HCT116 (cell line): Measurements from ENCODE around the gene WDR38.

ENCODE experiments used
- CBX3 ChIP-seq: IDR thresholded peaks from 2 replicates; pipeline ENCODE4 v1.6.1; 2012; ENCODE audit warnings: low read depth
- EGR1 ChIP-seq: IDR thresholded peaks from 2 replicates; pipeline ENCODE4 v1.6.1; 2012; ENCODE audit warnings: low read depth
- ELF1 ChIP-seq: IDR thresholded peaks from 2 replicates; pipeline ENCODE4 v1.6.1; 2012; ENCODE audit warnings: low read depth, borderline replicate concordance
- EZH2 ChIP-seq: fragments of 200-600 bp; sonication (generic); IDR thresholded peaks from 2 replicates; pipeline ENCODE4 v1.6.1; 2017; ENCODE audit warnings: antibody characterized with exemption, mixed run types
- EZH2phosphoT487 ChIP-seq: fragments of 200-600 bp; IDR thresholded peaks from 2 replicates; pipeline ENCODE4 v1.6.1; 2018; ENCODE audit warnings: antibody characterized with exemption, borderline replicate concordance
- POLR2A ChIP-seq: IDR thresholded peaks from 2 replicates; pipeline ENCODE4 v1.7.0; 2011; ENCODE audit warnings: borderline replicate concordance; ENCODE audit not compliant: insufficient read depth, insufficient read length; ENCODE audit errors: extremely low read depth
- RAD21 ChIP-seq: IDR thresholded peaks from 2 replicates; pipeline ENCODE4 v1.6.1; 2012; ENCODE audit warnings: low read depth, mild to moderate bottlenecking
- REST ChIP-seq: IDR thresholded peaks from 2 replicates; pipeline ENCODE4 v1.6.1; 2012; ENCODE audit warnings: low read depth
- TF ChIP-seq, protein P1 (sequence below), 3 experiments: fragments of 200-600 bp in 1 of 3; sonication (generic) in 1 of 3; IDR thresholded peaks in 2 of 3; conservative IDR thresholded peaks in 1 of 3; 2 replicates each; pipeline ENCODE4 v1.5.1; 2012 to 2017; ENCODE audit warnings: low read depth in 2 of 3, low read length in 2 of 3, antibody characterized with exemption in 1 of 3, borderline replicate concordance in 1 of 3, control low read depth in 1 of 3, mild to moderate bottlenecking in 1 of 3, mixed read lengths in 1 of 3, mixed run types in 1 of 3, moderate library complexity in 1 of 3; ENCODE audit not compliant: insufficient read depth in 1 of 3
- TF ChIP-seq, protein P2 (sequence below): IDR thresholded peaks from 2 replicates; pipeline ENCODE4 v1.6.1; 2012
- TF ChIP-seq, protein P3 (sequence below): IDR thresholded peaks from 2 replicates; pipeline ENCODE4 v1.6.1; 2011; ENCODE audit warnings: mild to moderate bottlenecking, low read length, moderate library complexity; ENCODE audit not compliant: insufficient replicate concordance; ENCODE audit errors: extremely low read depth

DNA sequence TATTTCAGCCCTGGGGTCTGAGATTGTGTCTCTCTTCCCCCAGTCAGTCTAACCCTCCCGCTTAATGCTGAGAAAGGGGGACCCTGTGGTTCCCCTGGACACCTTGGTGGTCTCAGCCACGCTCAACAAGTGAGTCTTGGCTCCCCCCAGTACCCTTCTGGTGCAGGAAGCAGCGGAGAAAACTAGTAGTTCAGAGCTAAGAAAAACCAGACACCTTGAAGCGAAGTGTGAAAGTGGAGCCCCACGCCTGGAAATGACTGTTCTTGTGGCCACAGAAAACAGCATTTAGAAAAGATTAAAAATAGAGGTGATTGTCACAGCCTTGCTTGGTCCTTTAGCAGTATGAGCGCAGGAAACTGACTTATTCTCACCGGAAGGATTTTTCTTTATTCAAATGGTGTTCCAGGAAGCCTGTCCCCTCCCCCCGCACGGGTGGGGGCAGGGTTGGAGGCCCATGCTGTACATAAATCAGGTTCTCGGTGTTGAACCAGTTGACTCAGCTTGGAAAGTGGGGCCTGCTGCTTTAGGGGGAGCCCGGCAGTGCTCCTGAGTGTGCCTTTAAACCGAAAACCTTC is 16.8 kb downstream of the WDR38 start:
- TF ChIP-seq, protein P1, sequence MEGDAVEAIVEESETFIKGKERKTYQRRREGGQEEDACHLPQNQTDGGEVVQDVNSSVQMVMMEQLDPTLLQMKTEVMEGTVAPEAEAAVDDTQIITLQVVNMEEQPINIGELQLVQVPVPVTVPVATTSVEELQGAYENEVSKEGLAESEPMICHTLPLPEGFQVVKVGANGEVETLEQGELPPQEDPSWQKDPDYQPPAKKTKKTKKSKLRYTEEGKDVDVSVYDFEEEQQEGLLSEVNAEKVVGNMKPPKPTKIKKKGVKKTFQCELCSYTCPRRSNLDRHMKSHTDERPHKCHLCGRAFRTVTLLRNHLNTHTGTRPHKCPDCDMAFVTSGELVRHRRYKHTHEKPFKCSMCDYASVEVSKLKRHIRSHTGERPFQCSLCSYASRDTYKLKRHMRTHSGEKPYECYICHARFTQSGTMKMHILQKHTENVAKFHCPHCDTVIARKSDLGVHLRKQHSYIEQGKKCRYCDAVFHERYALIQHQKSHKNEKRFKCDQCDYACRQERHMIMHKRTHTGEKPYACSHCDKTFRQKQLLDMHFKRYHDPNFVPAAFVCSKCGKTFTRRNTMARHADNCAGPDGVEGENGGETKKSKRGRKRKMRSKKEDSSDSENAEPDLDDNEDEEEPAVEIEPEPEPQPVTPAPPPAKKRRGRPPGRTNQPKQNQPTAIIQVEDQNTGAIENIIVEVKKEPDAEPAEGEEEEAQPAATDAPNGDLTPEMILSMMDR (IDR thresholded peaks at IDR 0.05 in 2 of 3, conservative IDR thresholded peaks at IDR 0.05 in 1 of 3; ENCODE audit: borderline replicate concordance in 1 of 3, insufficient read depth in 1 of 3, low read depth in 2 of 3, low read length in 2 of 3): no peak
- TF ChIP-seq POLR2A: no peak
- no peak for TF ChIP-seq EZH2phosphoT487
- TF ChIP-seq EZH2: no peak
- TF ChIP-seq, protein P2, sequence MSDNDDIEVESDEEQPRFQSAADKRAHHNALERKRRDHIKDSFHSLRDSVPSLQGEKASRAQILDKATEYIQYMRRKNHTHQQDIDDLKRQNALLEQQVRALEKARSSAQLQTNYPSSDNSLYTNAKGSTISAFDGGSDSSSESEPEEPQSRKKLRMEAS: no peak
- TF ChIP-seq EGR1: no peak
- no peak for TF ChIP-seq CBX3
- no peak for TF ChIP-seq RAD21
- TF ChIP-seq REST: no peak
- TF ChIP-seq, protein P3, sequence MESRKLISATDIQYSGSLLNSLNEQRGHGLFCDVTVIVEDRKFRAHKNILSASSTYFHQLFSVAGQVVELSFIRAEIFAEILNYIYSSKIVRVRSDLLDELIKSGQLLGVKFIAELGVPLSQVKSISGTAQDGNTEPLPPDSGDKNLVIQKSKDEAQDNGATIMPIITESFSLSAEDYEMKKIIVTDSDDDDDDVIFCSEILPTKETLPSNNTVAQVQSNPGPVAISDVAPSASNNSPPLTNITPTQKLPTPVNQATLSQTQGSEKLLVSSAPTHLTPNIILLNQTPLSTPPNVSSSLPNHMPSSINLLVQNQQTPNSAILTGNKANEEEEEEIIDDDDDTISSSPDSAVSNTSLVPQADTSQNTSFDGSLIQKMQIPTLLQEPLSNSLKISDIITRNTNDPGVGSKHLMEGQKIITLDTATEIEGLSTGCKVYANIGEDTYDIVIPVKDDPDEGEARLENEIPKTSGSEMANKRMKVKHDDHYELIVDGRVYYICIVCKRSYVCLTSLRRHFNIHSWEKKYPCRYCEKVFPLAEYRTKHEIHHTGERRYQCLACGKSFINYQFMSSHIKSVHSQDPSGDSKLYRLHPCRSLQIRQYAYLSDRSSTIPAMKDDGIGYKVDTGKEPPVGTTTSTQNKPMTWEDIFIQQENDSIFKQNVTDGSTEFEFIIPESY: no peak
- no peak for TF ChIP-seq ELF1
